ENCODE measurements around the gene ZNF367.

Gene ZNF367

GRCh38 chr9:96343515-96344360, 74.4 kb downstream of the ZNF367 start:
- TF ChIP-seq CTCF (IDR thresholded peaks at IDR 0.05; ENCODE audit: insufficient read depth, missing control alignments): no peak
- no peak for FAIRE-seq
- DNase-seq (ENCODE audit: insufficient read length, low spot score): no peak

GRCh38 chr9:96342571-96343245, 75.5 kb downstream of the ZNF367 start:
- no peak for TF ChIP-seq CTCF (IDR thresholded peaks at IDR 0.05; ENCODE audit: insufficient read depth, missing control alignments)
- no peak for FAIRE-seq
- DNase-seq (ENCODE audit: insufficient read length, low spot score): no peak

- no peak for DNase-seq (ENCODE audit: insufficient read length, low spot score)
These were observed 77.5 kb downstream of the ZNF367 start for GRCh38 chr9:96340707-96341106.

GRCh38 chr9:96338299-96338698, 79.9 kb downstream of the ZNF367 start:
- TF ChIP-seq CTCF (IDR thresholded peaks at IDR 0.05; ENCODE audit: insufficient read depth, missing control alignments): no peak
- FAIRE-seq: no peak
- DNase-seq (ENCODE audit: insufficient read length, low spot score): no peak

More at GRCh38 chr9:96340707-96341106, 77.5 kb downstream of the ZNF367 start:
- no peak for FAIRE-seq
- TF ChIP-seq CTCF (IDR thresholded peaks at IDR 0.05; ENCODE audit: insufficient read depth, missing control alignments): no peak

Data from D721Med (cell line).